Panc1 (cell line): ENCODE data around the gene UGT1A4. TPM values are rescaled to one million over a fixed set of nuclear protein-coding genes. Genes with fewer than 3 reads are reported as not detected.
"Not testable (repeated sequence)": the region's sequence is repeated elsewhere in the genome, so short reads cannot be mapped to it uniquely, and the experiment has no call there.

ENCODE experiments used
- ATAC-seq: fragments of 200-7000 bp; cut with Tn5 transposase; 2 replicates; pipeline ENCODE4 v1.9.1; 2020; ENCODE audit warnings: mild to moderate bottlenecking, moderate library complexity
- BruUV-seq: library from RNA; stranded (reverse); fragments of 400-500 nt; replicated peaks from 2 replicates; lab custom pipeline; 2021; lab: Mats Ljungman, UMichigan
- CTCF ChIA-PET: fragments of 300-600 bp; sonication (Branson Sonifier 250); formaldehyde crosslinking; loops from one replicate; lab custom pipeline; 2022; ENCODE audit warnings: antibody characterized with exemption; lab: Charles Lee
- POLR2A ChIA-PET: fragments of 300-600 bp; sonication (Branson Sonifier 250); formaldehyde crosslinking; loops from one replicate; lab custom pipeline; 2022; ENCODE audit warnings: antibody characterized with exemption; lab: Charles Lee
- DNase-seq: peaks from one replicate; pipeline ENCODE4 v3.0.0-alpha.2; 2010; ENCODE audit warnings: low read depth, low spot score
- H3K27ac ChIP-seq: 2 replicates; pipeline ENCODE4 v1.5.1; 2011; ENCODE audit warnings: mild to moderate bottlenecking, low read length, inconsistent platforms
- H3K27me3 ChIP-seq: fragments of 200-500 bp; sonication (Bioruptor generic); 2 replicates; pipeline ENCODE4 v1.6.0; 2014; ENCODE audit warnings: low read length, inconsistent platforms; ENCODE audit not compliant: control insufficient read depth, insufficient read depth
- H3K36me3 ChIP-seq: fragments of 200-500 bp; sonication (Bioruptor generic); 2 replicates; pipeline ENCODE4 v1.5.1; 2014; ENCODE audit warnings: inconsistent platforms, mild to moderate bottlenecking, low read length, moderate library complexity; ENCODE audit not compliant: control insufficient read depth, insufficient read depth
- H3K4me1 ChIP-seq: 2 replicates; pipeline ENCODE4 v1.5.1; 2011; ENCODE audit warnings: inconsistent platforms, mild to moderate bottlenecking, low read length, moderate library complexity; ENCODE audit not compliant: control insufficient read depth, insufficient read depth
- H3K4me3 ChIP-seq, 2 experiments: 2 replicates each; pipeline ENCODE4 v1.5.1; 2011 to 2012; ENCODE audit warnings: low read depth in 2 of 2, low read length in 2 of 2, mild to moderate bottlenecking in 2 of 2, inconsistent platforms in 1 of 2, moderate library complexity in 1 of 2
- H3K9me3 ChIP-seq: fragments of 200-500 bp; sonication (Bioruptor generic); 2 replicates; pipeline ENCODE4 v1.5.1; 2014; ENCODE audit warnings: low read depth, mild to moderate bottlenecking, inconsistent platforms, low read length, moderate library complexity; ENCODE audit not compliant: control insufficient read depth, insufficient read depth
- POLR2AphosphoS5 ChIP-seq: IDR thresholded peaks from 2 replicates; pipeline ENCODE4 v1.6.1; 2012; ENCODE audit warnings: mild to moderate bottlenecking, low read depth, low read length, moderate library complexity
- REST ChIP-seq, 2 experiments: IDR thresholded peaks; 2 replicates each; pipeline ENCODE4 v1.6.1; 2011 to 2012; ENCODE audit warnings: low read depth in 2 of 2, control low read depth in 1 of 2, low read length in 1 of 2, mild to moderate bottlenecking in 1 of 2, moderate library complexity in 1 of 2; ENCODE audit not compliant: insufficient read depth in 1 of 2
- SIN3A ChIP-seq: IDR thresholded peaks from 2 replicates; pipeline ENCODE4 v1.6.1; 2012; ENCODE audit warnings: low read depth, mild to moderate bottlenecking, low read length, moderate library complexity, borderline replicate concordance; ENCODE audit not compliant: insufficient read depth
- TCF7L2 ChIP-seq: IDR thresholded peaks from 2 replicates; pipeline ENCODE4 v1.6.1; 2011; ENCODE audit warnings: mild to moderate bottlenecking, low read depth, low read length, inconsistent platforms
- in situ Hi-C: cut with HindIII; loops from 2 replicates; pipeline ENCODE4 v1.10.0; 2016; ENCODE audit warnings: low sequenced_read_pairs, low pct_unique_long_range_greater_than_20kb
- intact Hi-C: fragments of 100-400 bp; cut with micrococcal nuclease; formaldehyde crosslinking; loops from one replicate; pipeline ENCODE4 v1.10.0; 2022; ENCODE audit not compliant: unreplicated experiment
- total RNA-seq: library from RNA; stranded (reverse); gene quantifications from one replicate; pipeline ENCODE4 v1.2.1, GENCODE V29; 2021; ENCODE audit not compliant: unreplicated experiment
- TF ChIP-seq, protein P1 (sequence below): fragments of 450-650 bp; IDR thresholded peaks from 2 replicates; pipeline ENCODE4 v1.5.1; 2017; ENCODE audit warnings: mild to moderate bottlenecking

The UGT1A4 gene
- total RNA-seq, 1 experiment from 2014 or later, result not detected

GRCh38 chr2:233743464-233744259 lies 25.1 kb downstream of the UGT1A4 start:
- ChIA-PET CTCF (no interaction called here), POLR2A (no interaction called here)
- ATAC-seq (no peak), DNase-seq (no peak)
- no peak overlapping the region for H3K27ac ChIP-seq
- BruUV-seq, result no TSS peak
- intact Hi-C loops, result no loop called here
- H3K4me1 ChIP-seq, result no peaks in the 10 kb centered on the region
- TF ChIP-seq, protein P1, sequence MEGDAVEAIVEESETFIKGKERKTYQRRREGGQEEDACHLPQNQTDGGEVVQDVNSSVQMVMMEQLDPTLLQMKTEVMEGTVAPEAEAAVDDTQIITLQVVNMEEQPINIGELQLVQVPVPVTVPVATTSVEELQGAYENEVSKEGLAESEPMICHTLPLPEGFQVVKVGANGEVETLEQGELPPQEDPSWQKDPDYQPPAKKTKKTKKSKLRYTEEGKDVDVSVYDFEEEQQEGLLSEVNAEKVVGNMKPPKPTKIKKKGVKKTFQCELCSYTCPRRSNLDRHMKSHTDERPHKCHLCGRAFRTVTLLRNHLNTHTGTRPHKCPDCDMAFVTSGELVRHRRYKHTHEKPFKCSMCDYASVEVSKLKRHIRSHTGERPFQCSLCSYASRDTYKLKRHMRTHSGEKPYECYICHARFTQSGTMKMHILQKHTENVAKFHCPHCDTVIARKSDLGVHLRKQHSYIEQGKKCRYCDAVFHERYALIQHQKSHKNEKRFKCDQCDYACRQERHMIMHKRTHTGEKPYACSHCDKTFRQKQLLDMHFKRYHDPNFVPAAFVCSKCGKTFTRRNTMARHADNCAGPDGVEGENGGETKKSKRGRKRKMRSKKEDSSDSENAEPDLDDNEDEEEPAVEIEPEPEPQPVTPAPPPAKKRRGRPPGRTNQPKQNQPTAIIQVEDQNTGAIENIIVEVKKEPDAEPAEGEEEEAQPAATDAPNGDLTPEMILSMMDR, result no peak
- TF ChIP-seq TCF7L2 (no peak), SIN3A (no peak), REST (IDR thresholded peaks at IDR 0.05; ENCODE audit: insufficient read depth in 1 of 2, low read depth in 2 of 2, low read length in 1 of 2) (no peak), POLR2AphosphoS5 (no peak)
- in situ Hi-C loops, result no loop called here
- H3K27me3 ChIP-seq, result no peaks in the 10 kb centered on the region
- H3K9me3 ChIP-seq, result no peaks in the 10 kb centered on the region
- no peak overlapping the region for H3K4me3 ChIP-seq
- no peaks in the 10 kb centered on the region for H3K36me3 ChIP-seq

- CTCF ChIA-PET, result no interaction called here
- Histone ChIP-seq H3K36me3 (no peaks in the 10 kb centered on the region), H3K9me3 (no peaks in the 10 kb centered on the region), H3K4me3 (no peak overlapping the region), H3K27ac (no peak overlapping the region), H3K4me1 (no peaks in the 10 kb centered on the region), H3K27me3 (no peaks in the 10 kb centered on the region)
- intact Hi-C loops (no loop called here), in situ Hi-C loops (no loop called here)
- DNase-seq, result no peak
- POLR2A ChIA-PET, result no interaction called here
- no peak for ATAC-seq
- no TSS peak for BruUV-seq
- TF ChIP-seq, protein P1, result no peak
- no peak for TF ChIP-seq TCF7L2
- no peak for TF ChIP-seq POLR2AphosphoS5
- TF ChIP-seq REST (IDR thresholded peaks at IDR 0.05; ENCODE audit: insufficient read depth in 1 of 2, low read depth in 2 of 2, low read length in 1 of 2), result no peak
- no peak for TF ChIP-seq SIN3A
Observed at GRCh38 chr2:233745073-233745755, 26.7 kb downstream of the UGT1A4 start.

- H3K4me3 ChIP-seq, POLR2A ChIA-PET, in situ Hi-C loops, ATAC-seq, H3K9me3 ChIP-seq, H3K27ac ChIP-seq, H3K36me3 ChIP-seq, CTCF ChIA-PET, intact Hi-C loops, H3K27me3 ChIP-seq, BruUV-seq, H3K4me1 ChIP-seq, DNase-seq: not testable (repeated sequence)
Observed at GRCh38 chr2:233745838-233746237, 27.3 kb downstream of the UGT1A4 start.
